ENCODE data around the gene TMEM54.

Gene TMEM54

DNA sequence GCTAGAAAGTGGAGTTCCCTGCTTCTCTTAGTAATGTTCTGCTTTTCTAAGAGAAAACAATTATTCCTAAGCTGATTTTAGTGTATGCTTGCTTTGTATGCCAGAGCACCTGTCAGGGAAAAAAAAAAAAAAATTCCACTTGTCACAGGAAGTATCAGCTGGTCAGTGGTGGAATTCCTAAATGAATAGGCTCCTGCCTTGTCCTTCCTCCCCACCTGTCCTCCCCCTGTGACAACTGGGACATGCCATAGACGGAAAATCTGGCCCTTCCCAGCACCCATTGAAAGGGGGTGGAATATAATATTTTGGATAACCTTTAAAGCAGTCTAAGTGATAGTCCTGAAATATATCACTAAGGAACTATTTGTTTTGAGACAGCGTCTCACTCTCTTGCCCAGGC is 41.3 kb downstream of the TMEM54 start:
- no peak for DNase-seq

GRCh38 chr1:32858791-32859190 is 42.4 kb downstream of the TMEM54 start:
- DNase-seq = no peak

- DNase-seq = no peak
Measured at GRCh38 chr1:32858136-32858535, 43.1 kb downstream of the TMEM54 start.

DNA sequence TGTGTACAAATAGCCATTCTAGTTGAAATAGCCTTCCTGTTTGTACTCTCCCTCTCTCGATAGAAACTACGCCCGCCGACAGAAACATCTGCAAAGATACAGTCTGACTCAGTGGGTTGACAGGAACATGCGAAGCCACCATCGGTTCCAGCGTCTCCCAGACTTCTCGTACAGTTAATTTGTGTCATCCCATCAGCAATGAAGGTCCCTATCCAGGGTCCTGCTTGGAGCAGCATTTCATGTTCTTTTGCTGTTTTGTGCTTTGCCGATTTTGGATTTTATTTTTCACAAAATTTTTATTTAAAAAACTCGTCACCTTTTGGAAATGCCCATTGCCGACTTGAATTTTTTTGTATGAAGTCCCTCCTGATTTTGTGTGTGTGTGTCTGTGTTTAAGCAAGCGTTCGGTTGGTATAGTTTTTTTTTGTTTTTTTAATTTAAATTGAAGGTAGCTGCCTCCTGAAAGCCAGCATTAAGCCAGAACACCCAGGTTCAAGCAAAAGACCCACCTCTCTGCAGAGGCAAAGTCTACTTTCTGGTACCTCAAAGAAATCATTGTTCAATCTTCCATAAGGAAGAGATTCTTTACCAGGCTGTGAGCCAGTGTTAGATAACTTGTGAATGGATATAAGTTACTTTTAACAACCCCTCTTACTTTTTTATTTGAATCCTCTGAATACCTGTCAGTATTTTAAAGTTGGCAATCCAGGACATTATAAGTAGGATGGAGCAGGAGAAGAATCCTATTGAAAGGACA is 45.1 kb downstream of the TMEM54 start:
- DNase-seq = no peak

GRCh38 chr1:32848354-32849063 is 52.7 kb downstream of the TMEM54 start:
- DNase-seq = no peak
